ENCODE measurements around the gene DRD1.
"Not testable (repeated sequence)": the region's sequence is repeated elsewhere in the genome, so short reads cannot be mapped to it uniquely, and the experiment has no call there.

Gene DRD1

DNA sequence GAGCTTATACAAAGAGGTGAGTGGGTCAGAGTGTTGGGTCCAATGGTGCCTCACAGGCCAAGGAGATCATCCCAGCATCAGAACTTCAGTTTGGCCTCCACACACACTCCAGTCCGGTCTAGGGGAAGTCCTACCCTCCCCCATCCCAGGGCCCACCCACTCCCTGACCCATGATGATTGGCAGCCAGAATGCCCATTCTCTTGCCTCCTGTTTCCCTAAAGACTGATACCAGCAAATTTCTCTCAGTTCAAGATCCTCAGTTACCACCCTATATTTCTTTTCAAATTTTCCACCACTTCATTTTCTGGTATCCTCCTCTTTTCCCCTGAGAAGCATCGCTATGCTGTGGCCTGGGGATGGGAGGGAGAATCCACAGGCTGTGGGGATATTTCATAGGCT lies 21.9 kb downstream of the DRD1 start:
- no peak for FAIRE-seq

- FAIRE-seq: no peak
Measured at GRCh38 chr5:175420383-175420782, 23.6 kb downstream of the DRD1 start.

DNA sequence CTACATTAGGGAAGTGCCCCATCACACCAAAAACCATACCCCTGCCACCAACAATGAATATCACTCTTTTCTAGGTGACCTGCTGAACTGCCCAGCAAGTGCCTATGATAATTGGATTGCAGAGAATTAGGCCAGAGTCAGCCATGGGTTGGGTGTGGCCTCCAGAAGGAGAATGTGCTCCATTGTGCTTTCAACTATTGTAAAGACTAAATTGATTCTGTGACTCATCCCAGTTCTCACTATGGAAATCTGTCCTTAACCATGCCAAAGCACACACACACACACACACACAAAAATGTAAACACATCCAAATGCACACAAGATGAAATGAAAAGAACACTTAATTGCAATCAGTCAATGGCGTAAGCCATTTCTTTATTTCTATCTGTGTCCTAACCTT lies 25.7 kb downstream of the DRD1 start:
- FAIRE-seq: no peak

- no peak for FAIRE-seq
Measured at GRCh38 chr5:175417384-175417783, 26.6 kb downstream of the DRD1 start.

- FAIRE-seq: no peak
Measured at GRCh38 chr5:175415303-175415702, 28.7 kb downstream of the DRD1 start.

DNA sequence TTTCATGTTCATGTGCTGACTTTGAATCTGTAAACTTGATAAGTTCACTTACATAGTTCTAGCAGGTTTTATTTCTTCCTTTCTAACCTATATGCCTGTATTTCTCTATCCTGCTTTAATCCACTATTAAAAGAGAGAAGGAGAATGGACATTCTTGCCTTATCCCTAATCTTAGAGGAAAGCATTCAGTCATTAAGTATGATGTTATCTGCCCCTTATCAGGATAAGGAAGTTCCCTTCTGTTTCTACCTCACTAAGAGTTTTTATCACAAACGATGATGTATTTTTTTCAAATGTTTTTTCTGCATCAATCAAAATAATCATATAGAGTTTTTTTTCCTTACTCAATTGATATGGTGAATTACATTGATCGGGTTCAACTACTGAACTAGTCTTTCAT lies 33.1 kb downstream of the DRD1 start:
- no peak for FAIRE-seq

DNA sequence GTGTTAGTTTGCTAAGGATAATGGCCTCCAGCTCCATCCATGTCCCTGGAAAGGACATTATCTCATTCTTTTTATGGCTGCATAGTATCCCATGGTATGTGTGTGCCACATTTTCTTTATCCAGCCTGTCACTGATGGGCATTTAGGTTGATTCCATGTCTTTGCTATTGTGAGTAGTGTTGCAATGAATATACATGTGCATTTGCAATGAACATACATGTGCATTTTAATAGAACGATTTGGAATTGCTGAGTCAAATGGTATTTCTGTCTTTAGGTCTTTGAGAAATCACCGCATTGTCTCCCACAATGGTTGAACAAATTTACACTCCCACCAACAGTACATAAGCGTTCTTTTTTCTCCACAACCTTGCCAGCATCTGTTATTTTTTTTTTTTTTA lies 37.7 kb downstream of the DRD1 start:
- FAIRE-seq: no peak

GRCh38 chr5:175397590-175398297 lies 46.2 kb downstream of the DRD1 start:
- not testable (repeated sequence) for FAIRE-seq

DNA sequence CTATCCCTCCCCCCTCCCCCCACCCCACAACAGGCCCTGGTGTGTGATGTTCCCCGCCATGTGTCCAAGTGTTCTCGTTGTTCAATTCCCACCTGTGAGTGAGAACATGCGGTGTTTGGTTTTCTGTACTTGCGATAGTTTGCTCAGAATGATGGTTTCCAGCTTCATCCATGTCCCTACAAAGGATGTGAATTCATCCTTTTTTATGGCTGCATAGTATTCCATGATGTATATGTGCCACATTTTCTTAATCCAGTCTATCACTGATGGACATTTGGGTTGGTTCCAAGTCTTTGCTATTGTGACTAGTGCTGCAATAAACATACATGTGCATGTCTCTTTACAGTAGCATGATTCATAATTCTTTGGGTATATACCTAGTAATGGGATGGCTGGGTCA lies 48.6 kb downstream of the DRD1 start:
- not testable (repeated sequence) for FAIRE-seq

- no peak for FAIRE-seq
Measured at GRCh38 chr5:175394601-175395000, 49.4 kb downstream of the DRD1 start.

- FAIRE-seq: no peak
Measured at GRCh38 chr5:175393897-175394296, 50.1 kb downstream of the DRD1 start.

- FAIRE-seq: no peak
Measured at GRCh38 chr5:175392236-175392635, 51.7 kb downstream of the DRD1 start.

DNA sequence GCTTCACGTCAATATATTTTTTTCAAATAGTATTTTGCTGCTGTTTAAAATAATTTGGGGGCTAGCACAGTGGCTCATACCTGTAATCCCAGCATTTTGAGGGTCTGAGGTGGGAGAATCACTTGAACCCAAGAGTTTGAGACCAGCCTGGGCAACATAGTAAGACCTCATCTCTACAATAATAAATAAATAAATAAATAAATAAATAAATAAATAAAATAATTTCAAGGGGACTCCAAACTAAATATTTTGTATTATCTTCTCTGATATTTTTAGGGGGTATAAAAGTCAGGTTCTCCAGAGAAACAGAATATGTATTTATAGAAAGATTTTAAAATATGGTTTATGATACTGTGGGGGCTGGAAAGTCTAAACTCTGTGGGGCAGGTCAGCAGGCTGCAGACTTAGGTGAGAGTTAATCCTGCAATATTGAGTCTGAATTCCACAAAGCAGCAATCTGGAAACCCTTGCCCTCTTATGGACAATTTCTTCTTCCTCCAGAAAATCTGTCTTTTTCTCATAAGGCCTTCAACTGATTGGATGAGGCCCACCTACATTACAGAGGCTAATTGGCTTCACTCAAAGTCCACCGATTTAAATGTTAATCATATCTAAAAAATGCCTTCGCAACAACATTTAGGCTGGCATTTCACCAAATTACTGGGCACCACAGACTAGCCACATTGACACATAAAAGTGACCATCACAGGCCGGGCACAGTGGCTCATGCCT lies 53.5 kb downstream of the DRD1 start:
- no peak for FAIRE-seq
